ENCODE data around the gene L3HYPDH. TPM values are rescaled to one million over a fixed set of nuclear protein-coding genes. Genes with fewer than 3 reads are reported as not detected.

Gene L3HYPDH
- total RNA-seq, 2 donors from 2014 or later: 8.7 to 10.2 TPM

DNA sequence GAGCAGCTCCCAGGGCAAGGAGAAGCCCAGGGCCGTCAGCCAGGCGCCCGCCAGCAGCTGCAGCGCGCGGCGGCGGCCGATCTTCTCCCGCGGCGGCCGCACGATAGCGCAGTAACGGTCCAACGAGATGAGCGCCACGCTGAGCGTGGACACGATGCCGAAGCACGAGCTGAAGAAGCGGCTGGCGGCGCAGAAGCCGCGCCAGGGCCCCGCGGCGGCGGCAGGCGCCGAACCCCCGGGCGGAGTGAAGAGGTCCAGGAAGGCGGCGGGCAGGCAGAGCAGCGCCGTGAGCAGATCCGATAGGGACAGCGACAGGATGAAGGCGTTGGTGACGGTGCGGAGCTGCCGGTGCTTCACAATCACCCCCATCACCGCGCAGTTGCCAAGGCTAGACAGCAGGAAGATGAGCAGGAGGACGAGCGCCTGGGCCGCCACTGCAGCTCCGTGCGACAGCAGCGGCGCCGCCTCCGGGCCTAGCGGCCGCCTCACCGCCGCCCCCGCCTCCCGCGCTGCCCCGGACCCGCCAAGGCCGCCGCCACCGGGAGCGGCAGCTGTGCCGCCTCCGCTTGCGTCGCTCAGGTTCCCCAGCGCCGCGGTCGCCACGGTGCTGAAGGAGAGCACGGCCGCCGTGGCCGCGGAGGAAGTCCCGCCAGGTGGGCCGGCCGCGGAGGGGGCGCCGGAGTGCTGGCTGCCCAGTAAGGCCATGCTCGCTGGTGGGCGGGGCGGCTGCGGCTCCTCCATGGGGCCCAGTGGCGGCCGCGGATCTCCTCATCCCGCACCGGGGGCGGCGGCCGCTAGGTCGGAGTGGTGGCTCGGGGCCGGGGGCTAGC, 19.5 kb downstream of the L3HYPDH start:
- H3K27ac ChIP-seq: peak overlapping the region; percentile 28
- no peaks in the 10 kb centered on the region for H3K9me3 ChIP-seq
- TF ChIP-seq, protein P1, sequence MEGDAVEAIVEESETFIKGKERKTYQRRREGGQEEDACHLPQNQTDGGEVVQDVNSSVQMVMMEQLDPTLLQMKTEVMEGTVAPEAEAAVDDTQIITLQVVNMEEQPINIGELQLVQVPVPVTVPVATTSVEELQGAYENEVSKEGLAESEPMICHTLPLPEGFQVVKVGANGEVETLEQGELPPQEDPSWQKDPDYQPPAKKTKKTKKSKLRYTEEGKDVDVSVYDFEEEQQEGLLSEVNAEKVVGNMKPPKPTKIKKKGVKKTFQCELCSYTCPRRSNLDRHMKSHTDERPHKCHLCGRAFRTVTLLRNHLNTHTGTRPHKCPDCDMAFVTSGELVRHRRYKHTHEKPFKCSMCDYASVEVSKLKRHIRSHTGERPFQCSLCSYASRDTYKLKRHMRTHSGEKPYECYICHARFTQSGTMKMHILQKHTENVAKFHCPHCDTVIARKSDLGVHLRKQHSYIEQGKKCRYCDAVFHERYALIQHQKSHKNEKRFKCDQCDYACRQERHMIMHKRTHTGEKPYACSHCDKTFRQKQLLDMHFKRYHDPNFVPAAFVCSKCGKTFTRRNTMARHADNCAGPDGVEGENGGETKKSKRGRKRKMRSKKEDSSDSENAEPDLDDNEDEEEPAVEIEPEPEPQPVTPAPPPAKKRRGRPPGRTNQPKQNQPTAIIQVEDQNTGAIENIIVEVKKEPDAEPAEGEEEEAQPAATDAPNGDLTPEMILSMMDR (IDR thresholded peaks at IDR 0.05): no peak
- no peaks in the 10 kb centered on the region for H3K36me3 ChIP-seq
- intact Hi-C loops (cut with DNase I): no loop called here
- peak overlapping the region; percentile 31 to 64 for H3K9ac ChIP-seq (ENCODE audit: low read depth in 2 of 2, low read length in 2 of 2)
- peak overlapping the region; percentile 66 for H3K4me3 ChIP-seq
- peak; percentile 56 for DNase-seq
- peaks cover 4% of the 10 kb centered on the region for H3K4me1 ChIP-seq
- no peaks in the 10 kb centered on the region for H3K27me3 ChIP-seq

DNA sequence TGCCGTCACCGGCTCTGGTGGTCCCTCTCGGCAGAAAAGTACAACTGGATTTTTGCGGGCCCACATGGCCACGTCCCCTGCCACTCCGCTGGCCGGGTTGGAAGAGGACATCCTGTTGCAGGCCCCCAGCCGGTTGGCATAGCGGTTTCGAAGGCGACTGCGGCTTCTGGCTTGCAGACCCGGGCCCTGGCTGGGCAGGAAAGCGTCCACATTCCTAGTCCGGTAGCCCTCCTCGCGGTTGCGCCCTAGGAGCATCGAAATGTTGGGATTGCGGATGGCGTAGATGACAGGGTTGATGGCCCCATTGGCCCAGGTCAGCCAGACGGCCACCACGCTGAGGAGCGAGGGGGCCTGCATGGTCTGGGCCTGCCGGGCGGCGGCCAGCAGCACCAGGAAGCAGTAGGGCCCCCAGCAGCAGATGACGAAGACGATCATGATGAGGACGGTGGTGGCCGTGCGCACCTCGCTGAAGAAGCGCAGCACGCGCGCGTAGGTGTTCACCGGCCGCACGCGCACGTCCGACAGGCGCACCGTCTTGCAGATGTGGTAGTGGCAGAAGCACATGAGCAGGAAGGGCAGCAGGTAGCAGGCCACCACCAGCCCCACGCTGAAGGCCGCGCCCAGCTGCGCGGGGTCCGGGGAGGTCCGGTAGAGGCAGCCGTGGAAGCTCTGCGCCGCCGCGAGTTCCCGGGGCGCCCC, 20.3 kb downstream of the L3HYPDH start:
- no peaks in the 10 kb centered on the region for H3K36me3 ChIP-seq
- H3K9me3 ChIP-seq: no peaks in the 10 kb centered on the region
- intact Hi-C loops (cut with DNase I): no loop called here
- TF ChIP-seq, protein P1 (IDR thresholded peaks at IDR 0.05): no peak
- H3K9ac ChIP-seq (ENCODE audit: low read depth in 2 of 2, low read length in 2 of 2): peak overlapping the region in 1 of 2 donors; percentile 64
- no peak for DNase-seq
- H3K27ac ChIP-seq: no peak overlapping the region
- peaks cover 4% of the 10 kb centered on the region for H3K4me1 ChIP-seq
- H3K27me3 ChIP-seq: no peaks in the 10 kb centered on the region
- peak overlapping the region; percentile 66 for H3K4me3 ChIP-seq

GRCh38 chr14:59461891-59462290, 22.3 kb downstream of the L3HYPDH start:
- H3K4me1 ChIP-seq: peaks cover 4% of the 10 kb centered on the region
- no peak overlapping the region for H3K9ac ChIP-seq (ENCODE audit: low read depth in 2 of 2, low read length in 2 of 2)
- TF ChIP-seq, protein P1 (IDR thresholded peaks at IDR 0.05): no peak
- H3K27ac ChIP-seq: no peak overlapping the region
- intact Hi-C loops (cut with DNase I): no loop called here
- H3K27me3 ChIP-seq: no peaks in the 10 kb centered on the region
- H3K9me3 ChIP-seq: no peaks in the 10 kb centered on the region
- no peak for DNase-seq
- H3K36me3 ChIP-seq: no peaks in the 10 kb centered on the region
- no peak overlapping the region for H3K4me3 ChIP-seq

GRCh38 chr14:59460378-59460777, 23.8 kb downstream of the L3HYPDH start:
- no peak for DNase-seq
- H3K27me3 ChIP-seq: no peaks in the 10 kb centered on the region
- TF ChIP-seq, protein P1 (IDR thresholded peaks at IDR 0.05): no peak
- no peak overlapping the region for H3K4me3 ChIP-seq
- no peaks in the 10 kb centered on the region for H3K36me3 ChIP-seq
- intact Hi-C loops (cut with DNase I): no loop called here
- H3K9me3 ChIP-seq: no peaks in the 10 kb centered on the region
- H3K27ac ChIP-seq: no peak overlapping the region
- peaks cover 4% of the 10 kb centered on the region for H3K4me1 ChIP-seq
- no peak overlapping the region for H3K9ac ChIP-seq (ENCODE audit: low read depth in 2 of 2, low read length in 2 of 2)

GRCh38 chr14:59458486-59458885, 25.7 kb downstream of the L3HYPDH start:
- no peak overlapping the region for H3K27ac ChIP-seq
- DNase-seq: no peak
- intact Hi-C loops (cut with DNase I): no loop called here

More at GRCh38 chr14:59458486-59458885, 25.7 kb downstream of the L3HYPDH start:
- Histone ChIP-seq H3K9me3 (no peaks in the 10 kb centered on the region), H3K27me3 (no peaks in the 10 kb centered on the region), H3K4me1 (no peaks in the 10 kb centered on the region), H3K4me3 (no peak overlapping the region), H3K9ac (ENCODE audit: low read depth in 2 of 2, low read length in 2 of 2) (no peak overlapping the region), H3K36me3 (no peaks in the 10 kb centered on the region)
- TF ChIP-seq, protein P1 (IDR thresholded peaks at IDR 0.05): no peak

Data from colonic mucosa (tissue), 4 donors.